ENCODE results near the gene BEST4. TPM values are rescaled to one million over a fixed set of nuclear protein-coding genes. Genes with fewer than 3 reads are reported as not detected.
"Not testable (repeated sequence)": the region's sequence is repeated elsewhere in the genome, so short reads cannot be mapped to it uniquely, and the experiment has no call there.

Gene BEST4
- total RNA-seq, 1 donor from 2014 or later: 0.91 TPM

GRCh38 chr1:44775930-44776729, 11.8 kb downstream of the BEST4 start:
- intact Hi-C loops (cut with micrococcal nuclease): loop anchor here (1.0 to 2.0 kb wide), 3 partner anchors 7 to 45 kb away; partner anchors contain the start of genes KIF2C and RNU5D-1
- Mint-ChIP-seq H3K27ac (peak overlapping the region; percentile 93), H3K27me3 (ENCODE audit: low read depth) (no peaks in the 10 kb centered on the region), H3K9me3 (no peaks in the 10 kb centered on the region), H3K4me3 (ENCODE audit: low read depth) (peak overlapping the region; percentile 88), H3K36me3 (ENCODE audit: low read depth) (peaks cover 61% of the 10 kb centered on the region), H3K4me1 (ENCODE audit: low read depth) (peaks cover 27% of the 10 kb centered on the region)
- DNase-seq (ENCODE audit: low spot score): peak; percentile 33

- intact Hi-C loops (cut with micrococcal nuclease): loop anchor here (1.0 to 2.0 kb wide), 3 partner anchors 8 to 45 kb away; partner anchors contain the start of genes KIF2C and RNU5D-1
- H3K27me3 Mint-ChIP-seq (ENCODE audit: low read depth): no peaks in the 10 kb centered on the region
- peak; percentile 86 for DNase-seq (ENCODE audit: low spot score)
- H3K9me3 Mint-ChIP-seq: no peaks in the 10 kb centered on the region
- peaks cover 52% of the 10 kb centered on the region for H3K36me3 Mint-ChIP-seq (ENCODE audit: low read depth)
- peaks cover 24% of the 10 kb centered on the region for H3K4me1 Mint-ChIP-seq (ENCODE audit: low read depth)
- H3K4me3 Mint-ChIP-seq (ENCODE audit: low read depth): peak within 1 kb of the TSS; percentile 88
- peak within 1 kb of the TSS; percentile 93 for H3K27ac Mint-ChIP-seq
Measured at GRCh38 chr1:44775078-44775929, 12.7 kb downstream of the BEST4 start, which contains the start of gene RPS8. RPS8 (plus strand) TSS chr1:44775540; CDS start chr1:44775597, 57 bp downstream.

GRCh38 chr1:44766421-44766820, 21.5 kb downstream of the BEST4 start:
- DNase-seq (ENCODE audit: low spot score); intact Hi-C loops (cut with micrococcal nuclease); H3K9me3 Mint-ChIP-seq; H3K4me1 Mint-ChIP-seq (ENCODE audit: low read depth); H3K27me3 Mint-ChIP-seq (ENCODE audit: low read depth); H3K4me3 Mint-ChIP-seq (ENCODE audit: low read depth); H3K27ac Mint-ChIP-seq: not testable (repeated sequence)
- H3K36me3 Mint-ChIP-seq (ENCODE audit: low read depth): peaks cover 57% of the 10 kb centered on the region

- Mint-ChIP-seq H3K4me1 (ENCODE audit: low read depth) (peaks cover 2% of the 10 kb centered on the region), H3K27ac (no peak overlapping the region), H3K4me3 (ENCODE audit: low read depth) (no peak overlapping the region), H3K27me3 (ENCODE audit: low read depth) (no peaks in the 10 kb centered on the region), H3K9me3 (no peaks in the 10 kb centered on the region), H3K36me3 (ENCODE audit: low read depth) (peaks cover 83% of the 10 kb centered on the region)
- DNase-seq (ENCODE audit: low spot score): no peak
- intact Hi-C loops (cut with micrococcal nuclease): no loop called here
Measured at GRCh38 chr1:44760876-44761275, 27.1 kb downstream of the BEST4 start.

DNA sequence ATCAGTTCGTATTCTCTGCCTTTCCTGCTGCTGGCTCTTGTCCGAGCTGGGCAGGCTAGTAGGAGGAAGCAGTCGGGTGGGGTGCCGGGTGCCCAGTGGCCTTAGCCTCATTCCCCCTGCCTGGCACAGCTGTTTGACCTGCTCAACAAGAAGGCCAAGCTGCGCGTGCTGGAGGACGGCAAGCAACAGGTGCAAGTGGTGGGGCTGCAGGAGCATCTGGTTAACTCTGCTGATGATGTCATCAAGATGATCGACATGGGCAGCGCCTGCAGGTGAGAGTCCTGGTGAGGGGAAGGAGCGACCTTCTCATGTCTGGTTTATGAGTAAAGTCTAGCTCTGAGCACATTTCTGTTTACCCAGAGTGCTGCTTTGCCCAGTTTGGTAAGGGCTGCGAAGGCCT, 28.9 kb downstream of the BEST4 start:
- DNase-seq (ENCODE audit: low spot score): no peak
- Mint-ChIP-seq H3K4me3 (ENCODE audit: low read depth) (no peak overlapping the region), H3K4me1 (ENCODE audit: low read depth) (peaks cover 2% of the 10 kb centered on the region), H3K27ac (no peak overlapping the region), H3K27me3 (ENCODE audit: low read depth) (no peaks in the 10 kb centered on the region), H3K9me3 (no peaks in the 10 kb centered on the region), H3K36me3 (ENCODE audit: low read depth) (peaks cover 89% of the 10 kb centered on the region)
- intact Hi-C loops (cut with micrococcal nuclease): no loop called here

GRCh38 chr1:44757420-44757819, 30.6 kb downstream of the BEST4 start:
- H3K27ac Mint-ChIP-seq: peak overlapping the region; percentile 38

DNA sequence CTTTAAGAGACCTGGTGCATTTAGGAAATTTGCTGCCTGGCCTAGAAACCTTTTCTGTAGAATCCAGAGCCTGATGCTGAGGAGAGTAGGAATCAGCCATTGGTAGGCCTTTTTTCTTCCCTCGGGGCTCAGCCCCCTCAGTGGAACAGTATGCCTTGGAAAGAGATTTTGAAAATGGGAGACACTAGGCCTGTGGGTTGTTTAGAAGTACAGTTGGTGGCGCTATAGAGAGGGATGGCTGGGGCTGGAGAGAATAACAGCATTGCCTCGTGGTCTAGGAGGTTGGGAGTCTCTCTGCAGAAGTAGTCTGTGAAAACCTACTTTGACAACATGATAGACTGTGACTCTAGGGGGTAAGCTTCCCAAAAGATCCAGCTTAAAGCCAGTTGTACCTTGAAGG, 40.1 kb downstream of the BEST4 start:
- Mint-ChIP-seq H3K36me3 (ENCODE audit: low read depth) (peaks cover 64% of the 10 kb centered on the region), H3K27me3 (ENCODE audit: low read depth) (no peaks in the 10 kb centered on the region), H3K4me3 (ENCODE audit: low read depth) (no peak overlapping the region), H3K9me3 (no peaks in the 10 kb centered on the region), H3K4me1 (ENCODE audit: low read depth) (peaks cover 25% of the 10 kb centered on the region), H3K27ac (no peak overlapping the region)
- DNase-seq (ENCODE audit: low spot score): no peak
- intact Hi-C loops (cut with micrococcal nuclease): no loop called here

More at GRCh38 chr1:44757420-44757819, 30.6 kb downstream of the BEST4 start:
- DNase-seq (ENCODE audit: low spot score): no peak
- Mint-ChIP-seq H3K36me3 (ENCODE audit: low read depth) (peaks cover 86% of the 10 kb centered on the region), H3K4me3 (ENCODE audit: low read depth) (no peak overlapping the region), H3K9me3 (no peaks in the 10 kb centered on the region), H3K4me1 (ENCODE audit: low read depth) (peaks cover 2% of the 10 kb centered on the region), H3K27me3 (ENCODE audit: low read depth) (no peaks in the 10 kb centered on the region)
- intact Hi-C loops (cut with micrococcal nuclease): no loop called here

- Mint-ChIP-seq H3K27ac (peak overlapping the region; percentile 88), H3K36me3 (ENCODE audit: low read depth) (peaks cover 61% of the 10 kb centered on the region), H3K27me3 (ENCODE audit: low read depth) (no peaks in the 10 kb centered on the region), H3K4me1 (ENCODE audit: low read depth) (peaks cover 39% of the 10 kb centered on the region), H3K9me3 (no peaks in the 10 kb centered on the region), H3K4me3 (ENCODE audit: low read depth) (peak overlapping the region; percentile 54)
- intact Hi-C loops (cut with micrococcal nuclease): no loop called here
- DNase-seq (ENCODE audit: low spot score): no peak
Measured at GRCh38 chr1:44743211-44743610, 44.8 kb downstream of the BEST4 start.

GRCh38 chr1:44740179-44740617, 47.8 kb downstream of the BEST4 start:
- Mint-ChIP-seq H3K9me3 (no peaks in the 10 kb centered on the region), H3K27ac (peak overlapping the region; percentile 86), H3K4me3 (ENCODE audit: low read depth) (peak overlapping the region; percentile 90), H3K4me1 (ENCODE audit: low read depth) (peaks cover 30% of the 10 kb centered on the region), H3K36me3 (ENCODE audit: low read depth) (peaks cover 38% of the 10 kb centered on the region), H3K27me3 (ENCODE audit: low read depth) (no peaks in the 10 kb centered on the region)
- intact Hi-C loops (cut with micrococcal nuclease): no loop called here
- no peak for DNase-seq (ENCODE audit: low spot score)

GRCh38 chr1:44739307-44740178, 48.4 kb downstream of the BEST4 start, which contains the start of gene KIF2C:
KIF2C (plus strand) TSS chr1:44739837; CDS start chr1:44739933, 96 bp downstream.
- peak within 1 kb of the TSS; percentile 86 for H3K27ac Mint-ChIP-seq
- peaks cover 28% of the 10 kb centered on the region for H3K4me1 Mint-ChIP-seq (ENCODE audit: low read depth)
- peak within 1 kb of the TSS; percentile 90 for H3K4me3 Mint-ChIP-seq (ENCODE audit: low read depth)
- intact Hi-C loops (cut with micrococcal nuclease): loop anchor here (1.0 to 2.0 kb wide), 3 partner anchors 8 to 70 kb away; partner anchors contain the start of genes RNU5D-1 and RPS8
- H3K9me3 Mint-ChIP-seq: no peaks in the 10 kb centered on the region
- DNase-seq (ENCODE audit: low spot score): peak; percentile 96
- H3K27me3 Mint-ChIP-seq (ENCODE audit: low read depth): no peaks in the 10 kb centered on the region
- peaks cover 35% of the 10 kb centered on the region for H3K36me3 Mint-ChIP-seq (ENCODE audit: low read depth)

- H3K4me1 Mint-ChIP-seq (ENCODE audit: low read depth): peaks cover 23% of the 10 kb centered on the region
- H3K36me3 Mint-ChIP-seq (ENCODE audit: low read depth): peaks cover 28% of the 10 kb centered on the region
- intact Hi-C loops (cut with micrococcal nuclease): loop anchor here (1.0 to 2.0 kb wide), 3 partner anchors 8 to 70 kb away; partner anchors contain the start of genes RNU5D-1 and RPS8
- H3K27ac Mint-ChIP-seq: peak overlapping the region; percentile 86
- H3K27me3 Mint-ChIP-seq (ENCODE audit: low read depth); H3K9me3 Mint-ChIP-seq; DNase-seq (ENCODE audit: low spot score): not testable (repeated sequence)
- peak overlapping the region; percentile 90 for H3K4me3 Mint-ChIP-seq (ENCODE audit: low read depth)
Measured at GRCh38 chr1:44738953-44739306, 49.0 kb downstream of the BEST4 start.

GRCh38 chr1:44735992-44736391, 52.0 kb downstream of the BEST4 start:
- no peak for DNase-seq (ENCODE audit: low spot score)
- peaks cover 18% of the 10 kb centered on the region for H3K4me1 Mint-ChIP-seq (ENCODE audit: low read depth)
- H3K27ac Mint-ChIP-seq: no peak overlapping the region
- peaks cover 9% of the 10 kb centered on the region for H3K36me3 Mint-ChIP-seq (ENCODE audit: low read depth)
- no peak overlapping the region for H3K4me3 Mint-ChIP-seq (ENCODE audit: low read depth)
- H3K9me3 Mint-ChIP-seq: no peaks in the 10 kb centered on the region
- H3K27me3 Mint-ChIP-seq (ENCODE audit: low read depth): no peaks in the 10 kb centered on the region
- intact Hi-C loops (cut with micrococcal nuclease): no loop called here

Data from activated T-helper 2 cell treated with anti-CD3 and anti-CD28 coated beads, Interferon-gamma antibody, Interleukin-2, Interleukin-4, amounts not matched to agents 10 μg/mL and 5 μg/mL and 100 μg/mL, durations not matched to agents 14 hours and 24 hours and 36 hours (primary cell).